B cell (primary cell): ENCODE results near the gene TYROBP. TPM values are rescaled to one million over a fixed set of nuclear protein-coding genes. Genes with fewer than 3 reads are reported as not detected.

Experiments
- ATAC-seq: fragments of 200-7000 bp; cut with Tn5 transposase; one replicate; pipeline ENCODE4 v1.10.0; 2021; ENCODE audit warnings: low read depth, mild to moderate bottlenecking, moderate number of reproducible peaks, moderate library complexity
- CTCF ChIA-PET: fragments of 350-600 bp; sonication (Branson Sonifier 250); formaldehyde crosslinking; loops from one replicate; lab custom pipeline; 2021; ENCODE audit warnings: antibody characterized with exemption, inconsistent platforms; lab: Charles Lee
- POLR2A ChIA-PET: fragments of 350-600 bp; sonication (Branson Sonifier 250); formaldehyde crosslinking; loops from one replicate; lab custom pipeline; 2021; ENCODE audit warnings: antibody characterized with exemption; lab: Charles Lee
- DNase-seq: peaks from one replicate; pipeline ENCODE4 v3.0.0; 2013
- H2AFZ ChIP-seq: 2 replicates; pipeline ENCODE4 v1.6.1; 2012; ENCODE audit warnings: mild to moderate bottlenecking, low read depth, low read length; ENCODE audit not compliant: insufficient read depth, poor library complexity, severe bottlenecking
- H3K27ac ChIP-seq, 2 donors: 1 replicate in 1 of 2; 2 replicates in 1 of 2; pipeline ENCODE4 v1.5.1; 2012 to 2013; ENCODE audit warnings: low read length in 2 of 2, mild to moderate bottlenecking in 2 of 2, moderate library complexity in 1 of 2
- H3K27me3 ChIP-seq, 4 experiments: fragments of 200-600 bp in 1 of 4; sonication (generic) in 1 of 4; replicated peaks in 1 of 4; 1 replicate in 2 of 4; 2 replicates in 2 of 4; pipeline versions ENCODE4 v1.6.1 to v1.7.0; 2013 to 2016; ENCODE audit warnings: low read length in 3 of 4, mild to moderate bottlenecking in 2 of 4, mixed read lengths in 1 of 4, moderate library complexity in 1 of 4; ENCODE audit not compliant: insufficient read depth in 4 of 4, control insufficient read depth in 3 of 4; ENCODE audit errors: control extremely low read depth in 1 of 4
- H3K36me3 ChIP-seq, 2 experiments: replicated peaks in 1 of 2; 1 replicate in 1 of 2; 2 replicates in 1 of 2; pipeline versions ENCODE4 v1.6.1 to v1.7.1; 2013; ENCODE audit warnings: low read length in 1 of 2; ENCODE audit not compliant: insufficient read depth in 2 of 2, control insufficient read depth in 1 of 2; ENCODE audit errors: control extremely low read depth in 1 of 2, extremely low read depth in 1 of 2
- H3K4me1 ChIP-seq, 2 donors: fragments of 200-600 bp in 1 of 2; sonication (generic) in 1 of 2; 1 replicate in 1 of 2; 2 replicates in 1 of 2; pipeline versions ENCODE4 v1.5.1 to v1.6.1; 2013 to 2017; ENCODE audit warnings: low read length in 2 of 2; ENCODE audit not compliant: control insufficient read depth in 2 of 2, insufficient read depth in 2 of 2
- H3K4me2 ChIP-seq: replicated peaks from 2 replicates; pipeline ENCODE3; 2012; ENCODE audit warnings: mild to moderate bottlenecking, low read depth, low read length; ENCODE audit not compliant: poor library complexity, severe bottlenecking
- H3K4me3 ChIP-seq, 5 experiments: fragments of 200-600 bp in 1 of 5; sonication (generic) in 1 of 5; 1 replicate in 3 of 5; 2 replicates in 2 of 5; pipeline versions ENCODE4 v1.5.1 to v1.7.0; 2011 to 2016; ENCODE audit warnings: low read length in 4 of 5, mild to moderate bottlenecking in 4 of 5, low read depth in 2 of 5, control low read depth in 1 of 5, moderate library complexity in 1 of 5; ENCODE audit not compliant: insufficient read depth in 1 of 5; ENCODE audit errors: control extremely low read depth in 1 of 5, extremely low read depth in 1 of 5
- H3K79me2 ChIP-seq: fragments of 200-600 bp; sonication (generic); one replicate; pipeline ENCODE4 v1.6.0; 2016; ENCODE audit warnings: low read length; ENCODE audit not compliant: control insufficient read depth, insufficient read depth
- H3K9ac ChIP-seq: fragments of 200-600 bp; sonication (generic); 2 replicates; pipeline ENCODE4 v1.6.1; 2017; ENCODE audit warnings: mild to moderate bottlenecking, low read length, moderate library complexity
- H3K9me3 ChIP-seq, 3 donors: one replicate each; pipeline versions ENCODE4 v1.6.1 to v1.7.1; 2013; ENCODE audit warnings: low read length in 2 of 3; ENCODE audit not compliant: control insufficient read depth in 2 of 3, insufficient read depth in 1 of 3; ENCODE audit errors: control extremely low read depth in 1 of 3
- H4K20me1 ChIP-seq: 2 replicates; pipeline ENCODE4 v1.6.0; 2012; ENCODE audit warnings: mild to moderate bottlenecking, low read length; ENCODE audit not compliant: insufficient read depth, control insufficient read depth, poor library complexity, severe bottlenecking
- H3K27ac Mint-ChIP-seq: one replicate; pipeline ENCODE4 v1.8.0; 2021; ENCODE audit warnings: mixed read lengths
- H3K27me3 Mint-ChIP-seq: one replicate; pipeline ENCODE4 v1.8.0; 2021; ENCODE audit warnings: mixed read lengths
- H3K4me1 Mint-ChIP-seq: one replicate; pipeline ENCODE4 v1.8.0; 2021; ENCODE audit warnings: mixed read lengths
- H3K4me3 Mint-ChIP-seq: one replicate; pipeline ENCODE4 v1.8.0; 2021; ENCODE audit warnings: mixed read lengths
- H3K9me3 Mint-ChIP-seq: one replicate; pipeline ENCODE4 v1.8.0; 2022; ENCODE audit warnings: mixed read lengths; ENCODE audit not compliant: insufficient read depth
- EZH2 ChIP-seq: IDR thresholded peaks from 2 replicates; pipeline ENCODE4 v1.6.1; 2012; ENCODE audit warnings: borderline replicate concordance, low read depth, mild to moderate bottlenecking, moderate library complexity, low read length; ENCODE audit not compliant: insufficient read depth, poor library complexity, severe bottlenecking
- WGBS: methylation state at CpG from one replicate; pipeline ENCODE4 v1.1.5; 2013; ENCODE audit warnings: missing lambda C conversion rate; ENCODE audit not compliant: insufficient coverage; 5-methylcytosine and 5-hydroxymethylcytosine counted together
- intact Hi-C: fragments of 100-400 bp; cut with micrococcal nuclease; formaldehyde crosslinking; loops from one replicate; pipeline ENCODE4 v1.10.0; 2022
- polyA plus RNA-seq: library from polyadenylated mRNA; depleted of rRNA; stranded (reverse); fragments of >200 nt; gene quantifications from 2 replicates; pipeline ENCODE4 v1.2.3, GENCODE V29; 2012
- total RNA-seq, 2 donors: library from RNA; stranded (reverse); fragments of 120-200 nt in 1 of 2; gene quantifications; 1 replicate in 1 of 2; 2 replicates in 1 of 2; pipeline versions ENCODE4 v1.2.3 to v1.2.4, GENCODE V29; 2013 to 2022
- TF ChIP-seq, protein P1 (sequence below): fragments of 200-600 bp; IDR thresholded peaks from one replicate; pipeline ENCODE4 v1.8.0; 2022; ENCODE audit warnings: antibody characterized with exemption, mild to moderate bottlenecking

TYROBP gene
- total and polyA plus RNA-seq, 2 donors (not counting 1 experiment from before 2014, with no cell fraction given), result 2.7 to 25.6 TPM

DNA sequence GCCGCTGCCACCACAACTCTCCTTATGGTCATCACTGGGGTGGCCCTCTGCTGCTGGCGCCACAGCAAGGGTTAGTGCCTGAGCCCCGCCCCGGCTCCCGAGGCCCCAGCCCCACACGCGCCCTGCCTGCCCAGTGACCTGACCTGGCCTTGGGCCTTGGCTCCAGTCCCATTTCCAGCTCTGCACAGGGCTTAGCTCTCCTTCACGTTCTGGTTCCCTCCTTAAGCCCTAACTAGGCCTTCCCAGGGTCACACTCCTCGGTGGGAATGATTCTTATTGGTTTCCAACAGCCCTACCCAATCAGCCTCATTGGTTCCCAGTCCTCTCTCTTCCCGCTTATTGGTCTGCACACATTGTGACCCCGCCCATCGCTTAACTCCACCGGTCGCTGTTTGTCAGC lies 45.6 kb downstream of the TYROBP start:
- ChIA-PET CTCF (no interaction called here), POLR2A (no interaction called here)
- Histone ChIP-seq H3K9ac (no peak overlapping the region), H4K20me1 (no peaks in the 10 kb centered on the region), H3K27ac (no peak overlapping the region), H3K9me3 (peaks cover 0 to 21% (median 0%) of the 10 kb centered on the region in 3 donors), H2AFZ (no peak overlapping the region), H3K4me1 (peaks cover 7 to 11% of the 10 kb centered on the region in 2 donors), H3K27me3 (peaks cover 0 to 72% (median 14%) of the 10 kb centered on the region in 4 experiments), H3K36me3 (no peaks in the 10 kb centered on the region), H3K4me3 (no peak overlapping the region), H3K79me2 (no peaks in the 10 kb centered on the region), H3K4me2 (no peak overlapping the region)
- intact Hi-C loops, result no loop called here
- Mint-ChIP-seq H3K4me1 (peaks cover 6% of the 10 kb centered on the region), H3K4me3 (no peak overlapping the region), H3K27ac (no peak overlapping the region), H3K27me3 (peaks cover 71% of the 10 kb centered on the region), H3K9me3 (no peaks in the 10 kb centered on the region)
- ATAC-seq (no peak), DNase-seq (no peak)
- no peak for TF ChIP-seq EZH2
- TF ChIP-seq, protein P1, sequence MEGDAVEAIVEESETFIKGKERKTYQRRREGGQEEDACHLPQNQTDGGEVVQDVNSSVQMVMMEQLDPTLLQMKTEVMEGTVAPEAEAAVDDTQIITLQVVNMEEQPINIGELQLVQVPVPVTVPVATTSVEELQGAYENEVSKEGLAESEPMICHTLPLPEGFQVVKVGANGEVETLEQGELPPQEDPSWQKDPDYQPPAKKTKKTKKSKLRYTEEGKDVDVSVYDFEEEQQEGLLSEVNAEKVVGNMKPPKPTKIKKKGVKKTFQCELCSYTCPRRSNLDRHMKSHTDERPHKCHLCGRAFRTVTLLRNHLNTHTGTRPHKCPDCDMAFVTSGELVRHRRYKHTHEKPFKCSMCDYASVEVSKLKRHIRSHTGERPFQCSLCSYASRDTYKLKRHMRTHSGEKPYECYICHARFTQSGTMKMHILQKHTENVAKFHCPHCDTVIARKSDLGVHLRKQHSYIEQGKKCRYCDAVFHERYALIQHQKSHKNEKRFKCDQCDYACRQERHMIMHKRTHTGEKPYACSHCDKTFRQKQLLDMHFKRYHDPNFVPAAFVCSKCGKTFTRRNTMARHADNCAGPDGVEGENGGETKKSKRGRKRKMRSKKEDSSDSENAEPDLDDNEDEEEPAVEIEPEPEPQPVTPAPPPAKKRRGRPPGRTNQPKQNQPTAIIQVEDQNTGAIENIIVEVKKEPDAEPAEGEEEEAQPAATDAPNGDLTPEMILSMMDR, result no peak
- WGBS, result 89% methylated on average over 12 of the region's 14 CpGs

DNA sequence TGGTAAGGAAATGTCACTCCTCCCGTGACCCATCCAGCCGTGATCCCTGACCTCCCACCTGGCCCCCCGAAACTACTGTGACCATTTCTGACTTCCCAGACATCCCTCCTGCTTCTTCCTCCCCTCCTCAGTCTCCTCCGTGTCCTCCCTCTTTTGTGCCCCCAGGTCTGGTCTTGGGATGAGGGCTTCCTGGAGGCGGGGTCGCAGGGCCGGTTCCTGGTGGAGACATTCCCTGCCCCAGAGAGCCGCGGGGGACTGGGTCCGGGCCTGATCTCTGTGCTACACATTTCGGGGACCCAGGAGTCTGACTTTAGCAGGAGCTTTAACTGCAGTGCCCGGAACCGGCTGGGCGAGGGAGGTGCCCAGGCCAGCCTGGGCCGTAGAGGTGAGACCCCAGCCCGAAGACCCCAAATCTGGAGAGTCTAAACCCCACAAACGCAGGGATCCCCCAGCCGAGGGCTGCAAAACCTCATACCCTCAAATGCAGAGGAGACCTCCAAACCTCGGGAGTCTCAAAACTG lies 46.4 kb downstream of the TYROBP start:
- no peak overlapping the region for H3K4me2 ChIP-seq
- no peaks in the 10 kb centered on the region for H4K20me1 ChIP-seq
- DNase-seq (no peak), ATAC-seq (no peak)
- no peak for TF ChIP-seq EZH2
- TF ChIP-seq, protein P1, result no peak
- intact Hi-C loops, result no loop called here
- H3K4me3 Mint-ChIP-seq, result no peak overlapping the region
- peaks cover 11% of the 10 kb centered on the region for H3K4me1 Mint-ChIP-seq
- WGBS, result 56% methylated on average over 19 of the region's 19 CpGs
- peaks cover 15 to 19% of the 10 kb centered on the region in 2 donors for H3K4me1 ChIP-seq
- H3K27me3 ChIP-seq, result peaks cover 0 to 75% (median 19%) of the 10 kb centered on the region in 4 experiments
- CTCF ChIA-PET, result no interaction called here
- H2AFZ ChIP-seq, result no peak overlapping the region
- no peak overlapping the region for H3K27ac ChIP-seq
- H3K36me3 ChIP-seq, result no peaks in the 10 kb centered on the region
- H3K9me3 ChIP-seq, result peaks cover 0 to 26% (median 0%) of the 10 kb centered on the region in 3 donors
- H3K27me3 Mint-ChIP-seq, result peaks cover 70% of the 10 kb centered on the region
- H3K9ac ChIP-seq, result no peak overlapping the region
- no peaks in the 10 kb centered on the region for H3K9me3 Mint-ChIP-seq
- H3K27ac Mint-ChIP-seq, result no peak overlapping the region
- no peaks in the 10 kb centered on the region for H3K79me2 ChIP-seq
- H3K4me3 ChIP-seq, result no peak overlapping the region
- POLR2A ChIA-PET, result no interaction called here
